Transverse colon (tissue), 3 donors: ENCODE data around the gene BASP1.

Experiments used
- POLR2A ChIP-seq: fragments of 450-650 bp; IDR thresholded peaks from one replicate; pipeline ENCODE4 v1.6.1; 2016; ENCODE audit warnings: antibody characterized with exemption, mild to moderate bottlenecking, moderate library complexity
- TF ChIP-seq, protein P1 (sequence below), 5 experiments: fragments of 200-600 bp in 3 of 5; fragments of 450-650 bp in 2 of 5; sonication (generic) in 3 of 5; IDR thresholded peaks; 1 replicate in 2 of 5; 2 replicates in 3 of 5; pipeline ENCODE4 v1.5.1; 2016 to 2017; ENCODE audit warnings: antibody characterized with exemption in 5 of 5, inconsistent platforms in 3 of 5, mild to moderate bottlenecking in 2 of 5, moderate library complexity in 1 of 5

DNA sequence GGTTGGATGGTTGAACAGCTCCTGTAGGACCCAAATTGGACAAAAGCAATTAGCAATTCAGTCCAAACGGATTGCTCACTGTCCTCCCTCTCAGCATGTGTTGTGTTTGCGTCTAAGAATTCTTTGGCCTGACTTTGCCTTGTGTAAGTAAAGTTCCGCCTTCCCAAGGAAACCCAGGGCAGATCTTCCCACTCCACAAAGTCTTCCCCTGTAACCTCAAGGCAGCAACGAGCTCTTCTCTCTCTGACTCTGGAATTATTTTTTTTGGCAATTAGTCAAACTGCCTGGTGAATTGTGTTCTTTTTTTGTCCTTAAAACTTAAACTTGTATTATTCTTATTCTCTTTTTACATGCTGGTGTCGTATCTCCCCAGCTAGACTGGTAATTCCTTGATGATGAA, 20.7 kb upstream of the BASP1 start:
- TF ChIP-seq, protein P1, sequence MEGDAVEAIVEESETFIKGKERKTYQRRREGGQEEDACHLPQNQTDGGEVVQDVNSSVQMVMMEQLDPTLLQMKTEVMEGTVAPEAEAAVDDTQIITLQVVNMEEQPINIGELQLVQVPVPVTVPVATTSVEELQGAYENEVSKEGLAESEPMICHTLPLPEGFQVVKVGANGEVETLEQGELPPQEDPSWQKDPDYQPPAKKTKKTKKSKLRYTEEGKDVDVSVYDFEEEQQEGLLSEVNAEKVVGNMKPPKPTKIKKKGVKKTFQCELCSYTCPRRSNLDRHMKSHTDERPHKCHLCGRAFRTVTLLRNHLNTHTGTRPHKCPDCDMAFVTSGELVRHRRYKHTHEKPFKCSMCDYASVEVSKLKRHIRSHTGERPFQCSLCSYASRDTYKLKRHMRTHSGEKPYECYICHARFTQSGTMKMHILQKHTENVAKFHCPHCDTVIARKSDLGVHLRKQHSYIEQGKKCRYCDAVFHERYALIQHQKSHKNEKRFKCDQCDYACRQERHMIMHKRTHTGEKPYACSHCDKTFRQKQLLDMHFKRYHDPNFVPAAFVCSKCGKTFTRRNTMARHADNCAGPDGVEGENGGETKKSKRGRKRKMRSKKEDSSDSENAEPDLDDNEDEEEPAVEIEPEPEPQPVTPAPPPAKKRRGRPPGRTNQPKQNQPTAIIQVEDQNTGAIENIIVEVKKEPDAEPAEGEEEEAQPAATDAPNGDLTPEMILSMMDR (IDR thresholded peaks at IDR 0.05): no peak
- no peak for TF ChIP-seq POLR2A
